OCI-LY1 (cell line): ENCODE measurements around the gene CEP76.

Source experiments
- CTCF ChIP-seq: fragments of 200-600 bp; sonication (generic), shearing (Covaris generic); IDR thresholded peaks from 2 replicates; pipeline ENCODE4 v1.5.1; 2017; ENCODE audit warnings: mild to moderate bottlenecking, antibody characterized with exemption, low read length, moderate library complexity, mixed read lengths
- EZH2 ChIP-seq: fragments of 200-600 bp; sonication (generic), shearing (Covaris generic); IDR thresholded peaks from 2 replicates; pipeline ENCODE4 v1.8.0; 2017; ENCODE audit warnings: borderline replicate concordance, mixed run types, mild to moderate bottlenecking, antibody characterized with exemption, low read length, moderate library complexity, mixed read lengths

GRCh38 chr18:12645751-12646203 lies 56.7 kb downstream of the CEP76 start:
- TF ChIP-seq CTCF (no peak), EZH2 (no peak)
